BE2C (cell line): ENCODE data around the gene DAZAP2.

Experiments used
- DNase-seq: peaks from one replicate; pipeline ENCODE4 v3.0.0-alpha.2; 2020
- H3K27me3 ChIP-seq: fragments of 250-450 bp; sonication (Bioruptor Pico); 2 replicates; pipeline ENCODE4 v1.5.1; 2020; ENCODE audit warnings: mild to moderate bottlenecking
- H3K36me3 ChIP-seq: fragments of 250-450 bp; sonication (Bioruptor Pico); 2 replicates; pipeline ENCODE4 v1.5.1; 2020; ENCODE audit warnings: mild to moderate bottlenecking
- H3K4me1 ChIP-seq: fragments of 250-450 bp; sonication (Bioruptor Pico); 2 replicates; pipeline ENCODE4 v1.5.1; 2020
- H3K4me3 ChIP-seq: 2 replicates; pipeline ENCODE4 v1.5.1; 2011; ENCODE audit warnings: low read depth, low read length
- H3K9me3 ChIP-seq: fragments of 250-450 bp; sonication (Bioruptor Pico); 2 replicates; pipeline ENCODE4 v1.5.1; 2020
- CTCF ChIP-seq: IDR thresholded peaks from 2 replicates; pipeline ENCODE4 v1.5.1; 2012; ENCODE audit warnings: mild to moderate bottlenecking, low read depth, low read length

The DAZAP2 gene

GRCh38 chr12:51242876-51243275 lies 4.2 kb downstream of the DAZAP2 start:
- DNase-seq: no peak
- no peak for TF ChIP-seq CTCF
- Histone ChIP-seq H3K27me3 (no peaks in the 10 kb centered on the region), H3K4me1 (peaks cover 6% of the 10 kb centered on the region; the same call in 1 of the 2 replicates), H3K9me3 (no peaks in the 10 kb centered on the region), H3K36me3 (peaks cover 39% of the 10 kb centered on the region), H3K4me3 (no peak overlapping the region)

GRCh38 chr12:51244269-51244668 lies 5.6 kb downstream of the DAZAP2 start:
- no peaks in the 10 kb centered on the region for H3K9me3 ChIP-seq
- H3K27me3 ChIP-seq: no peaks in the 10 kb centered on the region
- peaks cover 36% of the 10 kb centered on the region for H3K36me3 ChIP-seq
- no peak overlapping the region for H3K4me3 ChIP-seq
- TF ChIP-seq CTCF: no peak
- DNase-seq: no peak
- H3K4me1 ChIP-seq: peaks cover 6% of the 10 kb centered on the region; the same call in 1 of the 2 replicates

GRCh38 chr12:51245476-51246253 lies 7.0 kb downstream of the DAZAP2 start:
- H3K27me3 ChIP-seq: no peaks in the 10 kb centered on the region
- TF ChIP-seq CTCF: no peak
- H3K9me3 ChIP-seq: no peaks in the 10 kb centered on the region
- peaks cover 30% of the 10 kb centered on the region for H3K36me3 ChIP-seq
- no peak overlapping the region for H3K4me3 ChIP-seq
- peaks cover 6% of the 10 kb centered on the region; the same call in 1 of the 2 replicates for H3K4me1 ChIP-seq
- no peak for DNase-seq

GRCh38 chr12:51246254-51246853 lies 7.7 kb downstream of the DAZAP2 start:
- Histone ChIP-seq H3K9me3 (no peaks in the 10 kb centered on the region), H3K4me3 (no peak overlapping the region), H3K27me3 (no peaks in the 10 kb centered on the region), H3K4me1 (peaks cover 6% of the 10 kb centered on the region; the same call in 1 of the 2 replicates), H3K36me3 (peaks cover 23% of the 10 kb centered on the region)
- peak; percentile 45 for TF ChIP-seq CTCF
- peak; percentile 26 for DNase-seq

- no peak for TF ChIP-seq CTCF
- H3K9me3 ChIP-seq: no peaks in the 10 kb centered on the region
Measured at GRCh38 chr12:51247523-51248206, 9.0 kb downstream of the DAZAP2 start.

GRCh38 chr12:51253276-51253675 lies 14.7 kb downstream of the DAZAP2 start:
- no peaks in the 10 kb centered on the region for H3K36me3 ChIP-seq
- no peaks in the 10 kb centered on the region for H3K27me3 ChIP-seq
- DNase-seq: no peak
- TF ChIP-seq CTCF: no peak
- no peaks in the 10 kb centered on the region for H3K4me1 ChIP-seq
- H3K4me3 ChIP-seq: no peak overlapping the region
- no peaks in the 10 kb centered on the region for H3K9me3 ChIP-seq

More at GRCh38 chr12:51247523-51248206, 9.0 kb downstream of the DAZAP2 start:
- Histone ChIP-seq H3K27me3 (no peaks in the 10 kb centered on the region), H3K4me3 (no peak overlapping the region), H3K4me1 (peaks cover 6% of the 10 kb centered on the region; the same call in 1 of the 2 replicates), H3K36me3 (peaks cover 17% of the 10 kb centered on the region)
- DNase-seq: no peak
